ENCODE measurements around the gene ZFTA. TPM values are rescaled to one million over a fixed set of nuclear protein-coding genes. Genes with fewer than 3 reads are reported as not detected.

Gene ZFTA
- total and polyA plus RNA-seq, 9 donors, result 20.2 to 64.4 (median 48.3) TPM

- intact Hi-C loops (cut with DNase I), result no loop called here
- H3K27me3 ChIP-seq, result no peaks in the 10 kb centered on the region
These were observed 37.4 kb upstream of the ZFTA start for GRCh38 chr11:63805844-63806415.

GRCh38 chr11:63804259-63804658, 35.7 kb upstream of the ZFTA start:
- intact Hi-C loops (cut with DNase I), result no loop called here

More at GRCh38 chr11:63805844-63806415, 37.4 kb upstream of the ZFTA start:
- H3K36me3 ChIP-seq, result no peaks in the 10 kb centered on the region
- H3K27ac ChIP-seq, result no peak overlapping the region
- DNase-seq, result no peak
- H3K9me3 ChIP-seq, result no peaks in the 10 kb centered on the region
- TF ChIP-seq POLR2A (IDR thresholded peaks at IDR 0.05), result no peak
- TF ChIP-seq EP300 (IDR thresholded peaks at IDR 0.05), result no peak
- TF ChIP-seq CTCF (IDR thresholded peaks at IDR 0.05), result no peak
- no peak overlapping the region for H3K4me3 ChIP-seq
- peaks cover 2% of the 10 kb centered on the region for H3K4me1 ChIP-seq (ENCODE audit: insufficient read depth)
- 52 to 61% (median 60%) methylated on average over 9 of the region's 9 CpGs for WGBS, 3 donors

GRCh38 chr11:63802637-63803414, 34.3 kb upstream of the ZFTA start:
- Histone ChIP-seq H3K4me1 (ENCODE audit: insufficient read depth) (peaks cover 2% of the 10 kb centered on the region), H3K27ac (no peak overlapping the region), H3K9me3 (no peaks in the 10 kb centered on the region), H3K4me3 (no peak overlapping the region), H3K27me3 (no peaks in the 10 kb centered on the region), H3K36me3 (no peaks in the 10 kb centered on the region)
- no peak for DNase-seq
- 82 to 86% (median 85%) methylated on average over 10 of the region's 10 CpGs for WGBS, 3 donors
- intact Hi-C loops (cut with DNase I), result no loop called here
- no peak for TF ChIP-seq POLR2A (IDR thresholded peaks at IDR 0.05)
- TF ChIP-seq EP300 (IDR thresholded peaks at IDR 0.05), result no peak
- no peak for TF ChIP-seq CTCF (IDR thresholded peaks at IDR 0.05)

More at GRCh38 chr11:63804259-63804658, 35.7 kb upstream of the ZFTA start:
- 69 to 74% (median 73%) methylated on average over 6 of the region's 6 CpGs for WGBS, 3 donors
- Histone ChIP-seq H3K4me3 (no peak overlapping the region), H3K27ac (no peak overlapping the region), H3K4me1 (ENCODE audit: insufficient read depth) (peaks cover 2% of the 10 kb centered on the region), H3K36me3 (no peaks in the 10 kb centered on the region), H3K27me3 (no peaks in the 10 kb centered on the region), H3K9me3 (no peaks in the 10 kb centered on the region)
- DNase-seq, result no peak
- TF ChIP-seq POLR2A (IDR thresholded peaks at IDR 0.05) (no peak), CTCF (IDR thresholded peaks at IDR 0.05) (no peak), EP300 (IDR thresholded peaks at IDR 0.05) (no peak)

- DNase-seq, result no peak
- H3K27ac ChIP-seq, result no peak overlapping the region
- H3K4me1 ChIP-seq (ENCODE audit: insufficient read depth), result peaks cover under 1% of the 10 kb centered on the region
- H3K36me3 ChIP-seq, result no peaks in the 10 kb centered on the region
- no peak overlapping the region for H3K4me3 ChIP-seq
- 89 to 90% (median 90%) methylated on average over 5 of the region's 5 CpGs for WGBS, 3 donors
- no peaks in the 10 kb centered on the region for H3K27me3 ChIP-seq
- TF ChIP-seq CTCF (IDR thresholded peaks at IDR 0.05), result no peak
- TF ChIP-seq POLR2A (IDR thresholded peaks at IDR 0.05), result no peak
- TF ChIP-seq EP300 (IDR thresholded peaks at IDR 0.05), result no peak
- no peaks in the 10 kb centered on the region for H3K9me3 ChIP-seq
- intact Hi-C loops (cut with DNase I), result no loop called here
These were observed 32.3 kb upstream of the ZFTA start for GRCh38 chr11:63800921-63801320.
